ENCODE results near the gene TCEAL7. TPM values are rescaled to one million over a fixed set of nuclear protein-coding genes. Genes with fewer than 3 reads are reported as not detected.

The TCEAL7 gene
- total and polyA plus RNA-seq, 2 donors (not counting 3 experiments of a cell fraction or from before 2014, with no cell fraction given) = 4.2 to 10.5 TPM

GRCh38 chrX:103356858-103357257 is 26.8 kb downstream of the TCEAL7 start:
- Histone ChIP-seq H3K27ac (ENCODE audit: insufficient read depth, low read depth, low read length) (peak overlapping the region; percentile 91), H3K79me2 (ENCODE audit: control insufficient read depth, insufficient read depth, low read length) (peaks cover 20% of the 10 kb centered on the region), H3K9me1 (replicated peaks; ENCODE audit: control insufficient read depth, extremely low read depth, insufficient read depth, low read length) (no peaks in the 10 kb centered on the region), H4K20me1 (replicated peaks; ENCODE audit: control insufficient read depth, extremely low read depth, insufficient read depth, low read length) (no peaks in the 10 kb centered on the region), H3K27me3 (ENCODE audit: control insufficient read depth in 2 of 2, insufficient read depth in 2 of 2, low read length in 2 of 2) (no peaks in the 10 kb centered on the region), H2AFZ (ENCODE audit: low read depth, low read length) (no peak overlapping the region), H3K4me1 (ENCODE audit: control insufficient read depth, extremely low read depth, insufficient read depth, low read length) (peaks cover 21% of the 10 kb centered on the region), H3K9me3 (replicated peaks; ENCODE audit: control insufficient read depth, insufficient read depth, low read length) (no peaks in the 10 kb centered on the region), H3K36me3 (ENCODE audit: control insufficient read depth in 2 of 2, extremely low read depth in 1 of 2, insufficient read depth in 2 of 2, low read length in 2 of 2) (no peaks in the 10 kb centered on the region), H3K4me2 (ENCODE audit: insufficient read depth, low read length) (peak overlapping the region; percentile 76), H3K9ac (replicated peaks; ENCODE audit: extremely low read depth, insufficient read depth, low read length) (peak overlapping the region; percentile 98), H3K4me3 (replicated peaks in 1 of 3; ENCODE audit: insufficient read depth in 1 of 3, low read depth in 1 of 3, low read length in 3 of 3) (peak overlapping the region; percentile 81 to 97 (median 90))
- no peak for TF ChIP-seq FOS (IDR thresholded peaks at IDR 0.05; ENCODE audit: borderline replicate concordance, insufficient read depth, low read length)
- no peak for TF ChIP-seq GATA2 (IDR thresholded peaks at IDR 0.05; ENCODE audit: insufficient read depth, insufficient read length, low read depth, low read length)
- TF ChIP-seq EZH2 (IDR thresholded peaks at IDR 0.05; ENCODE audit: borderline replicate concordance, low read depth, low read length, severe bottlenecking) = no peak
- TF ChIP-seq CTCF (IDR thresholded peaks at IDR 0.05; ENCODE audit: extremely low read depth in 1 of 2, insufficient read depth in 1 of 2, low read depth in 1 of 2, low read length in 2 of 2) = no peak
- no peak for TF ChIP-seq POLR2AphosphoS5 (IDR thresholded peaks at IDR 0.05; ENCODE audit: insufficient read depth, low read depth, low read length)
- no peak for TF ChIP-seq MAX (IDR thresholded peaks at IDR 0.05; ENCODE audit: insufficient read depth, insufficient read length)
- no peak for TF ChIP-seq JUN (IDR thresholded peaks at IDR 0.05; ENCODE audit: borderline replicate concordance, insufficient read depth, insufficient read length, low read depth)
- no peak for TF ChIP-seq POLR2A (IDR thresholded peaks at IDR 0.05; ENCODE audit: low read depth, low read length)
- TF ChIP-seq MYC (IDR thresholded peaks at IDR 0.05; ENCODE audit: low read depth, low read length) = no peak
- intact Hi-C loops (cut with micrococcal nuclease) = loop anchor here (1.0 to 5.0 kb wide), 2 partner anchors 47 to 105 kb away; no protein-coding TSS in a partner anchor
- dilution Hi-C loops (cut with MboI; ENCODE audit: extremely low pct_ligation_motif_present, low sequenced_read_pairs) = no loop called here
- BruUV-seq (replicated peaks) = no TSS peak
- ChIA-PET POLR2A (interaction anchor here (2.3 kb wide), 1 partner anchor 19 kb away, joined by 7 read pairs; the partner anchor contains the start of gene BEX3), CTCF (interaction anchor here (1.1 to 3.7 kb wide), 3 partner anchors 13 to 108 kb away, joined by 7 to 27 read pairs (median 12); partner anchors contain the start of gene BEX3)
- FAIRE-seq = no peak
- DNase-seq (ENCODE audit: low read depth, low spot score) = peak; percentile 23
